ENCODE results near the gene PACC1.

GRCh38 chr1:212413902-212414327 lies 771 bp downstream of the PACC1 start:
- TF ChIP-seq CTCF (IDR thresholded peaks at IDR 0.05; ENCODE audit: low read depth, low read length, poor library complexity, severe bottlenecking) (no peak), EZH2phosphoT487 (IDR thresholded peaks at IDR 0.05; ENCODE audit: borderline replicate concordance, low read length) (no peak)
